IMR-90 (cell line): ENCODE data around the gene PPP1R12C.

ENCODE experiments used
- CHD1 ChIP-seq: IDR thresholded peaks from 2 replicates; pipeline ENCODE4 v1.6.1; 2012; ENCODE audit warnings: low read depth, low read length, improper control_type of control experiment
- FOS ChIP-seq: fragments of 150-350 bp; IDR thresholded peaks from 2 replicates; pipeline ENCODE4 v1.6.1; 2016; ENCODE audit warnings: low read depth, low read length
- MAZ ChIP-seq: IDR thresholded peaks from 2 replicates; pipeline ENCODE4 v1.6.1; 2012; ENCODE audit warnings: low read depth, mild to moderate bottlenecking, low read length, improper control_type of control experiment, moderate library complexity, borderline replicate concordance
- MXI1 ChIP-seq: IDR thresholded peaks from 2 replicates; pipeline ENCODE4 v1.6.1; 2012; ENCODE audit warnings: low read depth, mild to moderate bottlenecking, low read length, moderate library complexity, borderline replicate concordance
- POLR2A ChIP-seq: IDR thresholded peaks from 2 replicates; pipeline ENCODE4 v1.6.1; 2012; ENCODE audit warnings: mild to moderate bottlenecking, low read depth, low read length
- RAD21 ChIP-seq: IDR thresholded peaks from 2 replicates; pipeline ENCODE4 v1.6.1; 2012; ENCODE audit warnings: low read length, improper control_type of control experiment
- RCOR1 ChIP-seq: IDR thresholded peaks from 2 replicates; pipeline ENCODE4 v1.6.1; 2012; ENCODE audit warnings: mild to moderate bottlenecking, low read length, improper control_type of control experiment; ENCODE audit not compliant: insufficient replicate concordance
- RFX5 ChIP-seq: IDR thresholded peaks from 2 replicates; pipeline ENCODE4 v1.8.0; 2012; ENCODE audit warnings: low read depth, mild to moderate bottlenecking, low read length, moderate library complexity
- TF ChIP-seq, protein P1 (sequence below): conservative IDR thresholded peaks from 2 replicates; pipeline ENCODE4 v1.5.1; 2012; ENCODE audit warnings: mild to moderate bottlenecking, low read depth, low read length, improper control_type of control experiment
- TF ChIP-seq, protein P2 (sequence below): fragments of 150-350 bp; IDR thresholded peaks from 2 replicates; pipeline ENCODE4 v1.6.1; 2016; ENCODE audit warnings: low read depth, mild to moderate bottlenecking, low read length, moderate library complexity, borderline replicate concordance
- TF ChIP-seq, protein P3 (sequence below): fragments of 150-350 bp; IDR thresholded peaks from 2 replicates; pipeline ENCODE4 v1.6.1; 2017; ENCODE audit warnings: mild to moderate bottlenecking, antibody characterized with exemption, low read length, low read depth

DNA sequence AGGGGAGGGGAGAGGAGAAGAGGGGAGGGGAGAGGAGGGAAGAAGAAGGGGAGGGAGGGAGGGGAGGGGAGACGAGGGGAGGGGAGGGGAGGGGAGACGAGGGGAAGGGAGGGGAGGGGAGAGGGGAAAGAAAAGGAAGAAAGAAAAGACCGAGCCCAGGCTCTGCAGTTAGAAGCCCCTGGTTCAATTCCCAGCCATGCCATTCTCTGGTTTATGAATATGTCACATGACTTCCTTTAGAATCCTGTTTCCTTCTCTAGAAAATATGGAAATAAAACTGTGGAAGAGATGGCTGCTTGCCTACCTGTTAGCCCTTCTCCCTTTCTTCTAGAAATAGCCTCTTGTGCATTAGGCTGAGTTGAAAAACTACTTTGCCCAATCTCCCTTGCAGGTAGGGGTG lies 17.3 kb upstream of the PPP1R12C start:
- TF ChIP-seq, protein P1, sequence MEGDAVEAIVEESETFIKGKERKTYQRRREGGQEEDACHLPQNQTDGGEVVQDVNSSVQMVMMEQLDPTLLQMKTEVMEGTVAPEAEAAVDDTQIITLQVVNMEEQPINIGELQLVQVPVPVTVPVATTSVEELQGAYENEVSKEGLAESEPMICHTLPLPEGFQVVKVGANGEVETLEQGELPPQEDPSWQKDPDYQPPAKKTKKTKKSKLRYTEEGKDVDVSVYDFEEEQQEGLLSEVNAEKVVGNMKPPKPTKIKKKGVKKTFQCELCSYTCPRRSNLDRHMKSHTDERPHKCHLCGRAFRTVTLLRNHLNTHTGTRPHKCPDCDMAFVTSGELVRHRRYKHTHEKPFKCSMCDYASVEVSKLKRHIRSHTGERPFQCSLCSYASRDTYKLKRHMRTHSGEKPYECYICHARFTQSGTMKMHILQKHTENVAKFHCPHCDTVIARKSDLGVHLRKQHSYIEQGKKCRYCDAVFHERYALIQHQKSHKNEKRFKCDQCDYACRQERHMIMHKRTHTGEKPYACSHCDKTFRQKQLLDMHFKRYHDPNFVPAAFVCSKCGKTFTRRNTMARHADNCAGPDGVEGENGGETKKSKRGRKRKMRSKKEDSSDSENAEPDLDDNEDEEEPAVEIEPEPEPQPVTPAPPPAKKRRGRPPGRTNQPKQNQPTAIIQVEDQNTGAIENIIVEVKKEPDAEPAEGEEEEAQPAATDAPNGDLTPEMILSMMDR, result no peak
- TF ChIP-seq, protein P2, sequence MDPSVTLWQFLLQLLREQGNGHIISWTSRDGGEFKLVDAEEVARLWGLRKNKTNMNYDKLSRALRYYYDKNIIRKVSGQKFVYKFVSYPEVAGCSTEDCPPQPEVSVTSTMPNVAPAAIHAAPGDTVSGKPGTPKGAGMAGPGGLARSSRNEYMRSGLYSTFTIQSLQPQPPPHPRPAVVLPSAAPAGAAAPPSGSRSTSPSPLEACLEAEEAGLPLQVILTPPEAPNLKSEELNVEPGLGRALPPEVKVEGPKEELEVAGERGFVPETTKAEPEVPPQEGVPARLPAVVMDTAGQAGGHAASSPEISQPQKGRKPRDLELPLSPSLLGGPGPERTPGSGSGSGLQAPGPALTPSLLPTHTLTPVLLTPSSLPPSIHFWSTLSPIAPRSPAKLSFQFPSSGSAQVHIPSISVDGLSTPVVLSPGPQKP, result no peak
- TF ChIP-seq MXI1, result no peak
- TF ChIP-seq POLR2A, result no peak
- TF ChIP-seq, protein P3, sequence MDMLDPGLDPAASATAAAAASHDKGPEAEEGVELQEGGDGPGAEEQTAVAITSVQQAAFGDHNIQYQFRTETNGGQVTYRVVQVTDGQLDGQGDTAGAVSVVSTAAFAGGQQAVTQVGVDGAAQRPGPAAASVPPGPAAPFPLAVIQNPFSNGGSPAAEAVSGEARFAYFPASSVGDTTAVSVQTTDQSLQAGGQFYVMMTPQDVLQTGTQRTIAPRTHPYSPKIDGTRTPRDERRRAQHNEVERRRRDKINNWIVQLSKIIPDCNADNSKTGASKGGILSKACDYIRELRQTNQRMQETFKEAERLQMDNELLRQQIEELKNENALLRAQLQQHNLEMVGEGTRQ, result no peak
- TF ChIP-seq RCOR1, result no peak
- TF ChIP-seq RAD21, result no peak
- no peak for TF ChIP-seq RFX5
- no peak for TF ChIP-seq MAZ
- TF ChIP-seq CHD1, result no peak
- TF ChIP-seq FOS, result no peak
